ENCODE measurements around the gene TGFBR2. TPM values are rescaled to one million over a fixed set of nuclear protein-coding genes. Genes with fewer than 3 reads are reported as not detected.

The TGFBR2 gene
- total and polyA plus RNA-seq, 2 experiments from 2014 or later = 4.7 to 13.0 TPM

- TF ChIP-seq ZNF462 (CRISPR knock-in tag; IDR thresholded peaks at IDR 0.05) = no peak
- no peak for TF ChIP-seq EZH2phosphoT487 (IDR thresholded peaks at IDR 0.05; ENCODE audit: unreplicated experiment)
- TF ChIP-seq JUNB (IDR thresholded peaks at IDR 0.05; ENCODE audit: unreplicated experiment) = no peak
- no peak for TF ChIP-seq POLR2AphosphoS5 (IDR thresholded peaks at IDR 0.05; ENCODE audit: low read depth)
- no peak for TF ChIP-seq ZNF331 (CRISPR knock-in tag; IDR thresholded peaks at IDR 0.05; ENCODE audit: low read depth)
- TF ChIP-seq REST (IDR thresholded peaks at IDR 0.05; ENCODE audit: unreplicated experiment) = no peak
- TF ChIP-seq CTCF (conservative IDR thresholded peaks at IDR 0.05; ENCODE audit: low read depth in 2 of 2) = no peak
These were observed 15.2 kb downstream of the TGFBR2 start (continued) for GRCh38 chr3:30621576-30621975.

Measured in GM23338 (cell line).